ENCODE measurements around the gene CFB. TPM values are rescaled to one million over a fixed set of nuclear protein-coding genes. Genes with fewer than 3 reads are reported as not detected.

Gene CFB
- total and polyA plus RNA-seq, 4 experiments from 2014 or later = 0.64 TPM; not detected in 3

GRCh38 chr6:31966506-31966905, 20.6 kb downstream of the CFB start:
- H3K27ac Mint-ChIP-seq = peak overlapping the region in 2 of 7 donors; percentile 2 to 100
- no peak overlapping the region for H3K4me3 Mint-ChIP-seq
- Histone ChIP-seq H3K9me3 (ENCODE audit: control insufficient read depth in 1 of 2, low read length in 2 of 2) (no peaks in the 10 kb centered on the region), H3K4me3 (ENCODE audit: low read length in 2 of 2) (no peak overlapping the region), H3K4me1 (ENCODE audit: insufficient read depth, low read length) (peaks cover 16% of the 10 kb centered on the region), H3K27me3 (ENCODE audit: insufficient read depth, low read length) (no peaks in the 10 kb centered on the region), H3K36me3 (ENCODE audit: insufficient read depth, low read length) (peaks cover 81% of the 10 kb centered on the region), H3K27ac (ENCODE audit: low read depth, low read length) (no peak overlapping the region)
- CTCF ChIA-PET (ENCODE audit: partially characterized antibody) = interaction anchor here (0.8 kb wide), 1 partner anchor 14 kb away, joined by 3 read pairs; no protein-coding TSS in a partner anchor
- intact Hi-C loops (cut with micrococcal nuclease) = no loop called here
- peaks cover 8 to 31% (median 19%) of the 10 kb centered on the region in 4 donors for H3K4me1 Mint-ChIP-seq
- H3K27me3 Mint-ChIP-seq = no peaks in the 10 kb centered on the region
- POLR2A ChIA-PET (ENCODE audit: partially characterized antibody) = interaction anchor here (0.7 kb wide), 1 partner anchor 865 kb away, joined by 3 read pairs; no protein-coding TSS in a partner anchor
- H3K9me3 Mint-ChIP-seq = peaks cover 0 to under 1% (median 0%) of the 10 kb centered on the region in 8 donors
- DNase-seq = no peak
- H3K36me3 Mint-ChIP-seq = peaks cover 43 to 80% of the 10 kb centered on the region in 2 donors

GRCh38 chr6:31966997-31967925, 21.4 kb downstream of the CFB start:
- H3K36me3 Mint-ChIP-seq = peaks cover 36 to 80% of the 10 kb centered on the region in 2 donors
- CTCF ChIA-PET (ENCODE audit: partially characterized antibody) = interaction anchor here (0.8 kb wide), 1 partner anchor 15 kb away, joined by 3 read pairs; no protein-coding TSS in a partner anchor

GRCh38 chr6:31967926-31968320, 22.0 kb downstream of the CFB start:
- H3K4me1 Mint-ChIP-seq = peaks cover 10 to 46% (median 22%) of the 10 kb centered on the region in 4 donors
- Histone ChIP-seq H3K4me3 (ENCODE audit: low read length in 2 of 2) (no peak overlapping the region), H3K27ac (ENCODE audit: low read depth, low read length) (no peak overlapping the region), H3K36me3 (ENCODE audit: insufficient read depth, low read length) (peaks cover 67% of the 10 kb centered on the region), H3K9me3 (ENCODE audit: control insufficient read depth in 1 of 2, low read length in 2 of 2) (no peaks in the 10 kb centered on the region), H3K27me3 (ENCODE audit: insufficient read depth, low read length) (no peaks in the 10 kb centered on the region), H3K4me1 (ENCODE audit: insufficient read depth, low read length) (peaks cover 22% of the 10 kb centered on the region)
- H3K27me3 Mint-ChIP-seq = no peaks in the 10 kb centered on the region
- peaks cover 32 to 76% of the 10 kb centered on the region in 2 donors for H3K36me3 Mint-ChIP-seq
- DNase-seq = peak in 1 of 5 donors; percentile 35
- intact Hi-C loops (cut with micrococcal nuclease) = no loop called here
- ChIA-PET POLR2A (ENCODE audit: partially characterized antibody) (interaction anchor here (7.5 kb wide), 1 partner anchor 9 kb away, joined by 195 read pairs; the partner anchor contains the start of genes NELFE and SKIC2), CTCF (ENCODE audit: partially characterized antibody) (interaction anchor here (2.4 kb wide), 1 partner anchor 8 kb away, joined by 7 read pairs; the partner anchor contains the start of gene SKIC2)
- peak overlapping the region in 1 of 8 donors; percentile 39 for H3K4me3 Mint-ChIP-seq
- H3K27ac Mint-ChIP-seq = peak overlapping the region in 4 of 7 donors; percentile 46 to 100 (median 76)
- peaks cover 0 to 11% (median 0%) of the 10 kb centered on the region in 8 donors for H3K9me3 Mint-ChIP-seq

More at GRCh38 chr6:31966997-31967925, 21.4 kb downstream of the CFB start:
- POLR2A ChIA-PET (ENCODE audit: partially characterized antibody) = no interaction called here
- H3K4me3 ChIP-seq (ENCODE audit: low read length in 2 of 2) = no peak overlapping the region
- H3K27ac Mint-ChIP-seq = peak overlapping the region in 6 of 7 donors; percentile 50 to 100 (median 70)
- no peaks in the 10 kb centered on the region for H3K27me3 Mint-ChIP-seq
- peak in 1 of 5 donors; percentile 35 for DNase-seq
- no peaks in the 10 kb centered on the region for H3K9me3 ChIP-seq (ENCODE audit: control insufficient read depth in 1 of 2, low read length in 2 of 2)
- intact Hi-C loops (cut with micrococcal nuclease) = no loop called here
- no peak overlapping the region for H3K27ac ChIP-seq (ENCODE audit: low read depth, low read length)
- H3K4me1 ChIP-seq (ENCODE audit: insufficient read depth, low read length) = peaks cover 18% of the 10 kb centered on the region
- H3K4me1 Mint-ChIP-seq = peaks cover 9 to 39% (median 18%) of the 10 kb centered on the region in 4 donors
- H3K36me3 ChIP-seq (ENCODE audit: insufficient read depth, low read length) = peaks cover 73% of the 10 kb centered on the region
- H3K9me3 Mint-ChIP-seq = peaks cover 0 to 8% (median 0%) of the 10 kb centered on the region in 8 donors
- H3K27me3 ChIP-seq (ENCODE audit: insufficient read depth, low read length) = no peaks in the 10 kb centered on the region
- H3K4me3 Mint-ChIP-seq = no peak overlapping the region

GRCh38 chr6:31968326-31968725, 22.4 kb downstream of the CFB start:
- Histone ChIP-seq H3K36me3 (ENCODE audit: insufficient read depth, low read length) (peaks cover 63% of the 10 kb centered on the region), H3K4me1 (ENCODE audit: insufficient read depth, low read length) (peaks cover 26% of the 10 kb centered on the region), H3K4me3 (ENCODE audit: low read length in 2 of 2) (no peak overlapping the region), H3K9me3 (ENCODE audit: control insufficient read depth in 1 of 2, low read length in 2 of 2) (no peaks in the 10 kb centered on the region), H3K27me3 (ENCODE audit: insufficient read depth, low read length) (no peaks in the 10 kb centered on the region), H3K27ac (ENCODE audit: low read depth, low read length) (no peak overlapping the region)
- DNase-seq = peak in 1 of 5 donors; percentile 29
- peaks cover 15 to 50% (median 26%) of the 10 kb centered on the region in 4 donors for H3K4me1 Mint-ChIP-seq
- H3K4me3 Mint-ChIP-seq = peak overlapping the region in 1 of 8 donors; percentile 48
- CTCF ChIA-PET (ENCODE audit: partially characterized antibody) = interaction anchor here (2.4 kb wide), 1 partner anchor 9 kb away, joined by 7 read pairs; the partner anchor contains the start of gene SKIC2
- peaks cover 28 to 72% of the 10 kb centered on the region in 2 donors for H3K36me3 Mint-ChIP-seq
- peaks cover 0 to 11% (median 0%) of the 10 kb centered on the region in 8 donors for H3K9me3 Mint-ChIP-seq
- POLR2A ChIA-PET (ENCODE audit: partially characterized antibody) = interaction anchor here (0.7 to 7.5 kb wide), 2 partner anchors 9 to 67 kb away, joined by 4 to 195 read pairs; partner anchors contain the start of genes NELFE, SKIC2 and ZBTB12
- H3K27ac Mint-ChIP-seq = peak overlapping the region in 3 of 7 donors; percentile 46 to 100 (median 83)
- no peaks in the 10 kb centered on the region for H3K27me3 Mint-ChIP-seq
- intact Hi-C loops (cut with micrococcal nuclease) = no loop called here

GRCh38 chr6:31968791-31969711, 23.2 kb downstream of the CFB start:
- intact Hi-C loops (cut with micrococcal nuclease) = no loop called here
- Histone ChIP-seq H3K4me1 (ENCODE audit: insufficient read depth, low read length) (peaks cover 31% of the 10 kb centered on the region), H3K4me3 (ENCODE audit: low read length in 2 of 2) (no peak overlapping the region), H3K27ac (ENCODE audit: low read depth, low read length) (no peak overlapping the region), H3K27me3 (ENCODE audit: insufficient read depth, low read length) (no peaks in the 10 kb centered on the region), H3K36me3 (ENCODE audit: insufficient read depth, low read length) (peaks cover 55% of the 10 kb centered on the region), H3K9me3 (ENCODE audit: control insufficient read depth in 1 of 2, low read length in 2 of 2) (no peaks in the 10 kb centered on the region)
- CTCF ChIA-PET (ENCODE audit: partially characterized antibody) = interaction anchor here (2.4 kb wide), 1 partner anchor 9 kb away, joined by 7 read pairs; the partner anchor contains the start of gene SKIC2
- Mint-ChIP-seq H3K36me3 (peaks cover 23 to 66% of the 10 kb centered on the region in 2 donors), H3K27ac (peak overlapping the region in 5 of 7 donors; percentile 89 to 100 (median 100)), H3K4me3 (peak overlapping the region in 4 of 8 donors; percentile 34 to 83 (median 57)), H3K4me1 (peaks cover 18 to 57% (median 30%) of the 10 kb centered on the region in 4 donors), H3K9me3 (peaks cover 0 to 11% (median 0%) of the 10 kb centered on the region in 8 donors), H3K27me3 (no peaks in the 10 kb centered on the region)
- peak in 1 of 5 donors; percentile 33 for DNase-seq
- POLR2A ChIA-PET (ENCODE audit: partially characterized antibody) = interaction anchor here (0.7 to 7.5 kb wide), 3 partner anchors 10 to 67 kb away, joined by 4 to 195 read pairs (median 36); partner anchors contain the start of genes NELFE, SKIC2 and ZBTB12
